Measurements from ENCODE around the gene ADTRP. TPM values are rescaled to one million over a fixed set of nuclear protein-coding genes. Genes with fewer than 3 reads are reported as not detected.

The ADTRP gene
- total RNA-seq, 1 experiment from 2014 or later = 0.86 TPM

GRCh38 chr6:11722220-11722619 is 56.4 kb downstream of the ADTRP start:
- no peaks in the 10 kb centered on the region for H3K27me3 ChIP-seq (ENCODE audit: insufficient read depth, low read length)
- H3K27ac ChIP-seq (ENCODE audit: low read depth, low read length) = no peak overlapping the region
- no peak overlapping the region for H3K4me3 ChIP-seq (replicated peaks in 1 of 2; ENCODE audit: low read depth in 1 of 2, low read length in 2 of 2)
- no peak overlapping the region for H2AFZ ChIP-seq (ENCODE audit: low read depth, low read length, poor library complexity, severe bottlenecking)
- intact Hi-C loops (cut with micrococcal nuclease) = no loop called here
- H3K9ac ChIP-seq (ENCODE audit: low read length) = no peak overlapping the region
- no peaks in the 10 kb centered on the region for H3K79me2 ChIP-seq (ENCODE audit: insufficient read depth, low read length)
- BruUV-seq (replicated peaks) = no TSS peak
- ChIA-PET CTCF (no interaction called here), RAD21 (ENCODE audit: low non-redundant PET in 1 of 2, low total read pairs in 2 of 2, uncharacterized antibody in 2 of 2, unreplicated experiment in 2 of 2) (no interaction called here), POLR2A (no interaction called here)
- no peaks in the 10 kb centered on the region for H4K20me1 ChIP-seq (ENCODE audit: insufficient read depth)
- no peak overlapping the region for H3K4me2 ChIP-seq (ENCODE audit: low read length)
- H3K36me3 ChIP-seq (ENCODE audit: control insufficient read depth in 1 of 2, insufficient read depth in 2 of 2, low read length in 2 of 2) = no peaks in the 10 kb centered on the region
- DNase-seq (ENCODE audit: low read depth, low spot score) (no peak), ATAC-seq (no peak)
- H3K4me1 ChIP-seq (ENCODE audit: control insufficient read depth in 1 of 2, insufficient read depth in 2 of 2, low read length in 2 of 2) = no peaks in the 10 kb centered on the region
- H3K9me3 ChIP-seq (ENCODE audit: control insufficient read depth in 1 of 2, insufficient read depth in 1 of 2, low read depth in 1 of 2, low read length in 2 of 2) = no peaks in the 10 kb centered on the region
- TF ChIP-seq ZNF274 (IDR thresholded peaks at IDR 0.05; ENCODE audit: low read depth, low read length) (no peak), EGR1 (IDR thresholded peaks at IDR 0.05; ENCODE audit: low read depth) (no peak), EZH2phosphoT487 (IDR thresholded peaks at IDR 0.05; ENCODE audit: borderline replicate concordance) (no peak), EZH2 (IDR thresholded peaks at IDR 0.05) (no peak), SIN3A (IDR thresholded peaks at IDR 0.05; ENCODE audit: low read depth) (no peak), ATF3 (IDR thresholded peaks at IDR 0.05) (no peak), ZFX (IDR thresholded peaks at IDR 0.05) (no peak), JUND (IDR thresholded peaks at IDR 0.05) (no peak), POLR2A (IDR thresholded peaks at IDR 0.05; ENCODE audit: borderline replicate concordance, extremely low read depth, insufficient read depth, insufficient read length) (no peak), TCF7L2 (IDR thresholded peaks at IDR 0.05; ENCODE audit: borderline replicate concordance, extremely low read depth, insufficient read depth, insufficient read length) (no peak), ZBTB33 (IDR thresholded peaks at IDR 0.05; ENCODE audit: extremely low read depth, insufficient replicate concordance, low read length) (no peak), POLR2AphosphoS5 (IDR thresholded peaks at IDR 0.05; ENCODE audit: low read depth, low read length) (no peak)
- H3K9me2 ChIP-seq (ENCODE audit: insufficient read depth) = no peaks in the 10 kb centered on the region

All from HCT116 (cell line).